ENCODE data around the gene KRTAP5-9.

The KRTAP5-9 gene, protein sequence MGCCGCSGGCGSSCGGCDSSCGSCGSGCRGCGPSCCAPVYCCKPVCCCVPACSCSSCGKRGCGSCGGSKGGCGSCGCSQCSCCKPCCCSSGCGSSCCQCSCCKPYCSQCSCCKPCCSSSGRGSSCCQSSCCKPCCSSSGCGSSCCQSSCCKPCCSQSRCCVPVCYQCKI

GRCh38 chr11:71548120-71548519, at the start of gene KRTAP5-9:
KRTAP5-9 (plus strand) TSS chr11:71548420; CDS start chr11:71548658, 238 bp downstream.
- Mint-ChIP-seq H3K4me3 (no peak within 1 kb of the TSS), H3K36me3 (ENCODE audit: low read depth) (no peaks in the 10 kb centered on the region), H3K27me3 (peaks cover 36% of the 10 kb centered on the region), H3K27ac (no peak within 1 kb of the TSS), H3K9me3 (peaks cover 6% of the 10 kb centered on the region), H3K4me1 (ENCODE audit: low read depth) (peaks cover 22% of the 10 kb centered on the region)

DNA sequence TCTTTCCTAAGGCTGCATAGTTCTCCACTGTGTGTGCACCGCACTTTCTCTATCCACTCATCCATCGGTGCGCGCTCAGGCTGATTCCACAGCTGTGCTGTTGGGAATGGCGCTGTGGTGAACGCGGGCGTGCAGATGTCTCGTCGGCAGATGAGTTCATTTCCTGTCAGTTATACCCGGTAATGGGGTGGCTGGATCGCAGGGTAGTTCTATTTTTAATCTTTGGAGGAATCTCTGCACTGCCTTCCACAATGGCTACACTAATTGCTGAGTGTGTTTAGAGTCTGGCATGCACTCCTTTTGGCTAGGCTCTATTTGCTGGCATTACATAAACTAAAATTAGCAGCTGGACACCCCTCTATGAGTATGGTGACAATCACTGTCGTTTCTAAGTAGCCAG, 49.1 kb upstream of the KRTAP5-9 start:
- peaks cover 64% of the 10 kb centered on the region for H3K36me3 Mint-ChIP-seq (ENCODE audit: low read depth)
- no peak overlapping the region for H3K4me3 Mint-ChIP-seq
- H3K27me3 Mint-ChIP-seq = no peaks in the 10 kb centered on the region
- H3K4me1 Mint-ChIP-seq (ENCODE audit: low read depth) = peaks cover 4% of the 10 kb centered on the region
- H3K27ac Mint-ChIP-seq = no peak overlapping the region
- no peaks in the 10 kb centered on the region for H3K9me3 Mint-ChIP-seq

GRCh38 chr11:71499546-71499945, 48.7 kb upstream of the KRTAP5-9 start:
- peaks cover 4% of the 10 kb centered on the region for H3K4me1 Mint-ChIP-seq (ENCODE audit: low read depth)
- H3K9me3 Mint-ChIP-seq = peaks cover 1% of the 10 kb centered on the region
- H3K36me3 Mint-ChIP-seq (ENCODE audit: low read depth) = peaks cover 62% of the 10 kb centered on the region

DNA sequence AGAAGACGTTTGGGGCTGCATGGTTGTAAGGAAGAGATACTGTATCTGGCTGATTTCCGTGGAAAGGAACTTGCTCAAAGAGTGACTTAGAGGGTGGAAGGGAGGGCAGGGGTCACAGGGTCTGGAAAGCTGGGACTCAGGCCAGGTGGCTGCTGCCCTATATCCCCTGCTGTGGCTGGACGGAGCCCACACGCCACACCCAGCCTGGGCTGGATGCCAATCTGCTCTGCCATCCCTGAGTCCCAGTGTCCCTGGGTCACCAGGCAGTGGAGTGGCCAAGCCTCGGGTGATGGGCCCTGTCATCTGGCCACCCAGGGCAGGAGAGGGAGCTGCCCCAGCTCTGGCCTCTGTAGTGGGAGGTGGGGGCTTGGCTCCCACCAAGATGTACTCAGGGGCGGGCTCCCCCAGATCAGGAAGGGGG, 47.6 kb upstream of the KRTAP5-9 start:
- Mint-ChIP-seq H3K4me3 (no peak overlapping the region), H3K36me3 (ENCODE audit: low read depth) (peaks cover 62% of the 10 kb centered on the region), H3K27me3 (no peaks in the 10 kb centered on the region), H3K4me1 (ENCODE audit: low read depth) (peaks cover 4% of the 10 kb centered on the region), H3K9me3 (peaks cover 3% of the 10 kb centered on the region), H3K27ac (no peak overlapping the region)

More at GRCh38 chr11:71499546-71499945, 48.7 kb upstream of the KRTAP5-9 start:
- Mint-ChIP-seq H3K27me3 (no peaks in the 10 kb centered on the region), H3K27ac (no peak overlapping the region), H3K4me3 (no peak overlapping the region)

GRCh38 chr11:71501071-71501985, 46.9 kb upstream of the KRTAP5-9 start:
- H3K4me1 Mint-ChIP-seq (ENCODE audit: low read depth) = peaks cover 4% of the 10 kb centered on the region

DNA sequence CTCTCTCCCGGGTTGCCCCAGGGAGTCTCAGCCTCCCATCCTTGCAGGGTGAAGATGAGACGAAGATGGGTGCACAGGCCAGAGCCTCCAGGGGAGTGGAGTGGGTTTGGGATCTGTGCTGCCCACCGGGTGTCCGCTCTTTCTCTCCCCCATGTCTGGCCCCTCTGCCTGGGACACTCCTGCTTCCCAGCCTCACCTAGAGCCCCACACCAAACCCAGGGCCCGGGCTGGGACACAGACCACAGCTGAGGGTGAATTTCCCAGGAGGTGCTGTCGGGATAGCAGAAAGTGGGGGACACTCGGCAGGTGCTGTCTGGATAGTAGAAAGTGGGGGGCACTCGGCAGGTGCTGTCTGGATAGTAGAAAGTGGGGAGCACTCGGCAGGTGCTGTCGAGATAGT, 46.2 kb upstream of the KRTAP5-9 start:
- Mint-ChIP-seq H3K4me1 (ENCODE audit: low read depth) (peaks cover 4% of the 10 kb centered on the region), H3K36me3 (ENCODE audit: low read depth) (peaks cover 58% of the 10 kb centered on the region), H3K27me3 (no peaks in the 10 kb centered on the region), H3K9me3 (peaks cover 8% of the 10 kb centered on the region), H3K27ac (no peak overlapping the region), H3K4me3 (no peak overlapping the region)

More at GRCh38 chr11:71501071-71501985, 46.9 kb upstream of the KRTAP5-9 start:
- peaks cover 3% of the 10 kb centered on the region for H3K9me3 Mint-ChIP-seq
- no peak overlapping the region for H3K27ac Mint-ChIP-seq
- H3K27me3 Mint-ChIP-seq = no peaks in the 10 kb centered on the region
- no peak overlapping the region for H3K4me3 Mint-ChIP-seq
- peaks cover 59% of the 10 kb centered on the region for H3K36me3 Mint-ChIP-seq (ENCODE audit: low read depth)

- Mint-ChIP-seq H3K36me3 (ENCODE audit: low read depth) (peaks cover 52% of the 10 kb centered on the region), H3K9me3 (peaks cover 11% of the 10 kb centered on the region), H3K27ac (no peak overlapping the region), H3K4me3 (no peak overlapping the region), H3K4me1 (ENCODE audit: low read depth) (peaks cover 4% of the 10 kb centered on the region), H3K27me3 (no peaks in the 10 kb centered on the region)
Measured at GRCh38 chr11:71502871-71503435, 45.3 kb upstream of the KRTAP5-9 start.

GRCh38 chr11:71504531-71504930, 43.7 kb upstream of the KRTAP5-9 start:
- H3K27ac Mint-ChIP-seq = no peak overlapping the region
- H3K27me3 Mint-ChIP-seq = no peaks in the 10 kb centered on the region
- H3K36me3 Mint-ChIP-seq (ENCODE audit: low read depth) = peaks cover 44% of the 10 kb centered on the region
- H3K9me3 Mint-ChIP-seq = peaks cover 23% of the 10 kb centered on the region
- H3K4me3 Mint-ChIP-seq = no peak overlapping the region
- no peaks in the 10 kb centered on the region for H3K4me1 Mint-ChIP-seq (ENCODE audit: low read depth)

- Mint-ChIP-seq H3K36me3 (ENCODE audit: low read depth) (peaks cover 46% of the 10 kb centered on the region), H3K27ac (no peak overlapping the region), H3K4me1 (ENCODE audit: low read depth) (no peaks in the 10 kb centered on the region), H3K9me3 (peaks cover 28% of the 10 kb centered on the region), H3K4me3 (no peak overlapping the region), H3K27me3 (no peaks in the 10 kb centered on the region)
Measured at GRCh38 chr11:71505001-71505400, 43.2 kb upstream of the KRTAP5-9 start.

DNA sequence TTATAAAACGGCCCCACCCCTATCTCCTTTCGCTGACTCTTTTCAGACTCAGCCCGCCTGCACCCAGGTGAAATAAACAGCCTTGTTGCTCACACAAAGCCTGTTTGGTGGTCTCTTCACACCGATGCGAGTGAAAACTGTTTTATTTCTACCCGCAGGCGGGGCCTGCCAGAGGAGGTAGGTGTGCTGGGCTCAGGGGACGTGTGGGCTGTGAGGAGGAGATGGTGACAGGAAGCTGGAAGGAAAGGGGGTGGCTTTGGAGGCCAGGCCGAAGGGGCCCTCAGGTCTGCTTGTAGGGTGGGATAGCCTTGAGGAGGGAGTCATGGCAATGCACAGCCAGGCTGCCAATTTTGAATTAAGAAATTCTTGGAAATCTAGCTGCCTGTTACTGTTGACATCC, 42.4 kb upstream of the KRTAP5-9 start:
- Mint-ChIP-seq H3K27me3 (no peaks in the 10 kb centered on the region), H3K36me3 (ENCODE audit: low read depth) (peaks cover 38% of the 10 kb centered on the region), H3K4me1 (ENCODE audit: low read depth) (no peaks in the 10 kb centered on the region), H3K4me3 (no peak overlapping the region), H3K27ac (no peak overlapping the region), H3K9me3 (peaks cover 30% of the 10 kb centered on the region)

DNA sequence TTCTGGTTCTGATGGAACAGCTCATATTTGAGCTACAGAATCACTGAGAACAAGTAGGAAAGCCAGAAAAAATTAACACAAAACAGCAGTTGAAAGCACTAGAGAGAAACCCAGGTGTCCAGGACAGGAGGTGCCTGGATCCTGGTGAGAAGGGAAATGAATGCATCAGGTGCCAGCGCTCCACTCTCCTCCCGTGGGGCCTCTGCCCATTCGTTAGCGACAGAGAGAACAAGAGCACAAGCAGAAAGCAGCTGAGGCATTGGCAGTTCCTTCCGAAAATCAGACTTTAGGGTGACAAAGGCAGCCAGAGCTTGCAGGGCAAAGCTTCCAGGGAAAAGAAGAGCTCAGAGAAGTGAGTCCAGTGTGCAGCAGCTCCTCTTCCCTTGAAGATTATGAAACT, 41.1 kb upstream of the KRTAP5-9 start:
- no peak overlapping the region for H3K27ac Mint-ChIP-seq
- H3K27me3 Mint-ChIP-seq = no peaks in the 10 kb centered on the region
- peaks cover 30% of the 10 kb centered on the region for H3K9me3 Mint-ChIP-seq
- peaks cover 36% of the 10 kb centered on the region for H3K36me3 Mint-ChIP-seq (ENCODE audit: low read depth)
- no peaks in the 10 kb centered on the region for H3K4me1 Mint-ChIP-seq (ENCODE audit: low read depth)
- no peak overlapping the region for H3K4me3 Mint-ChIP-seq

DNA sequence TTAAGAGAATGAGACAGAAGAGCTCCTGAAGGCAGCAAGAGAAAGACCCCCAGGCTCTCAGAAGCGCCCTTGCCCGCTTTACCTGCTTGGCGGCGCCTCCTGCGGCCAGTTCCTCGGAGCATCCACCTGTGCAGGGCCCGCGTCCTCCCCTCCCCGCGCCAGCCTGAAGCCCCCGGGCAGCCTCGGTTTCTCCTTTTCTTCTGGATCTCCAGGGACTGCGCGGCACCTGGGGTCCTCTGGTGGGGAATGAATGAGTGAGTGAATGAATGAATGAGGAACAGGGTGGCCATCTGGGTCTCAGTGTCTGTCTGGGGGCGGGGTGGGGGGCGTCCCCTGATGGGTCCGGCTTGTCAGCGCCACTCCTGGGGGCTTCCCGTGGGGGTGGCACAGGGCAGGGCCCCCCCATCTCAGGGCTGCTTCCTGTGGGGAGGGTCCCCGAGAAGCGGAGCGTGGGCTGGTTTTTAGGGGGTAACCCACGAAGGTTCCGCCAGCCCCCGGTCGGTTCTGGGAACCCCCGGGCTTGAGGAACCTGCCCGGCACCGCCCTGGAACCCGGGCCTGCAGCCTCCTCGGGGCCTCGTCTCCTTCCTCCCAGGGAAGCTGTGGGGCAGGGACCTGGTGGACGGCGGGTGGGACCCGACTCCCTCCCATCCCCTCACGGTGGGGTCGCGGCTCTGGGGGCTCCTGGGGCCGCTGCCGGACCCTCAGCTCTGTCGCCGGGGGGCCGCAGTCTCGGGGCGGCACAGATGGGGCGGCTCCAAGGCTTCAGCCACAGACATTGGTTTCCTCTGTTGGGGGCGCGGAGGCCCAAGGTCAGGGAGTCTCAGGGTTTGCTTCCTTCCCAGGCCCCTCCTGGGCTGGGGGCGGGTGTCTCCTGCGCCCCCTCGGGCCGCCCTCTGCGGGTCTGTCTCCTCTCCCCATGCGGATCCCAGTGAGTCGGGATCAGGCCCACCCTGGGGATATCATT, 29.4 kb upstream of the KRTAP5-9 start:
- Mint-ChIP-seq H3K36me3 (ENCODE audit: low read depth) (no peaks in the 10 kb centered on the region), H3K9me3 (peaks cover 3% of the 10 kb centered on the region), H3K27ac (no peak overlapping the region), H3K4me3 (no peak overlapping the region), H3K4me1 (ENCODE audit: low read depth) (no peaks in the 10 kb centered on the region), H3K27me3 (no peaks in the 10 kb centered on the region)

- no peak overlapping the region for H3K27ac Mint-ChIP-seq
- no peaks in the 10 kb centered on the region for H3K27me3 Mint-ChIP-seq
- H3K4me3 Mint-ChIP-seq = no peak overlapping the region
- H3K36me3 Mint-ChIP-seq (ENCODE audit: low read depth) = no peaks in the 10 kb centered on the region
- H3K4me1 Mint-ChIP-seq (ENCODE audit: low read depth) = no peaks in the 10 kb centered on the region
- peaks cover 3% of the 10 kb centered on the region for H3K9me3 Mint-ChIP-seq
Measured at GRCh38 chr11:71519546-71519945, 28.7 kb upstream of the KRTAP5-9 start.

DNA sequence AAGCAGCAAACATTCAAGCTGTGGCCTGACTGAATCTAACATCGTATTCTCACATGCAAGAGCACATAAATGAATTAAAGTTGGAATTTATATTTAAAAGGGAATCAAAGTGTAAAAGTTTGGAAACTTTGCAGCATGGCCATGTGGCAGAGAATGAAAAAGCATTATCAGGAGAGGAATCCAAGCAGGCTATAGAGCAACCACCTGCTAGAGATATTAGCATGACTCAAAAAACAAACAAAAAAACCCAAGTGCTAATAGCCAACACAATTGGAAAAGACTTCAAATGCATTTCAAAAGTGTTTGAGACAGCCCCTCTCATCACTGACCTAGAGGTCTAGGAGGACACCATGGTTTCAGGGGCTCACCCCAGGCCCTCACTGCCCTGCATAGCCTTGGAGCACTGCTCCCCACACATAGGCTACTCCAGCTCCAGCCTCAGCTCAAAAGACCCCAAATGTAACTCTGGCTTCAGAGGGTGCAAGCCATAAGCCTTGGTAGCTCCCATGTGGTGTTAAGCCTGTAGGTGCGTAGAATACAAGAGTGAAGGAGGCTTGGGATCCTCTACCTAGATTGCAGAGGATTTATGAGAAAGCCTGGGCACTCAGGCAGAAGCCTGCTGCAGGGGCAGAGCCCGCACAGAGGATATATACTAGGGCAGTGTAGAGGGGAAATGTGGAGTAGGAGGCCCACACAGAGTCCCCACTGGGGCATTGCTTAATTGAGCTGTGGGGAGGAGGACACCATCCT, 22.9 kb upstream of the KRTAP5-9 start:
- peaks cover 3% of the 10 kb centered on the region for H3K9me3 Mint-ChIP-seq
- no peak overlapping the region for H3K27ac Mint-ChIP-seq
- H3K4me1 Mint-ChIP-seq (ENCODE audit: low read depth) = no peaks in the 10 kb centered on the region
- H3K36me3 Mint-ChIP-seq (ENCODE audit: low read depth) = no peaks in the 10 kb centered on the region
- no peak overlapping the region for H3K4me3 Mint-ChIP-seq
- H3K27me3 Mint-ChIP-seq = peaks cover 9% of the 10 kb centered on the region

Measured in stimulated activated naive CD8-positive, alpha-beta T cell treated with anti-CD3 and anti-CD28 coated beads, Interleukin-15, Interleukin-2, amounts not matched to agents 100 ng/mL and 50 ng/mL, for 24 hours (primary cell).